HG02642 (cell line): ENCODE results near the gene SLC6A9.

Source experiments
- ATAC-seq: cut with Tn5 transposase; IDR thresholded peaks from one replicate; pipeline ENCODE4 v1.9.1; 2021; ENCODE audit warnings: mild to moderate bottlenecking; ENCODE audit not compliant: unreplicated experiment, poor library complexity

Gene SLC6A9

DNA sequence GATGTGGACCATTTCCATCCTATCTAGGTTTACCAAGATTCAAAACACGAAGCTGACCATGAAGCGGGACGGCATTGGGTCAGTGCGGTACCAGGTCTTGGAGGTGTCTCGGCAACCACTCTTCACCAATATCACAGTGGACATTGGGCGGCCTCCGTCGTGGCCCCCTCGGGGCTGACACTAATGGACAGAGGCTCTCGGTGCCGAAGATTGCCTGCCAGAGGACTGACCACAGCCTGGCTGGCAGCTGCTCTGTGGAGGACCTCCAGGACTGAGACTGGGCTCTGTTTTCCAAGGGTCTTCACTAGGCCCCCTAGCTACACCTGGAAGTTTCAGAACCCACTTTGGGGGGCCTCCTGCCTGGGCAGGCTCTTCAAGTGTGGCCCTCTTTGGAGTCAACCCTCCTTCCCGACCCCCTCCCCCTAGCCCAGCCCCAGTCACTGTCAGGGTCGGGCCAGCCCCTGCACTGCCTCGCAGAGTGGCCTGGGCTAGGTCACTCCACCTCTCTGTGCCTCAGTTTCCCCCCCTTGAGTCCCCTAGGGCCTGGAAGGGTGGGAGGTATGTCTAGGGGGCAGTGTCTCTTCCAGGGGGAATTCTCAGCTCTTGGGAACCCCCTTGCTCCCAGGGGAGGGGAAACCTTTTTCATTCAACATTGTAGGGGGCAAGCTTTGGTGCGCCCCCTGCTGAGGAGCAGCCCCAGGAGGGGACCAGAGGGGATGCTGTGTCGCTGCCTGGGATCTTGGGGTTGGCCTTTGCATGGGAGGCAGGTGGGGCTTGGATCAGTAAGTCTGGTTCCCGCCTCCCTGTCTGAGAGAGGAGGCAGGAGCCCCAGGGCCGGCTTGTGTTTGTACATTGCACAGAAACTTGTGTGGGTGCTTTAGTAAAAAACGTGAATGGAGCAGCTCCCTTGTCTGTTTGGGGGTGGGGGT is 40.7 kb downstream of the SLC6A9 start:
- ATAC-seq, result no peak

DNA sequence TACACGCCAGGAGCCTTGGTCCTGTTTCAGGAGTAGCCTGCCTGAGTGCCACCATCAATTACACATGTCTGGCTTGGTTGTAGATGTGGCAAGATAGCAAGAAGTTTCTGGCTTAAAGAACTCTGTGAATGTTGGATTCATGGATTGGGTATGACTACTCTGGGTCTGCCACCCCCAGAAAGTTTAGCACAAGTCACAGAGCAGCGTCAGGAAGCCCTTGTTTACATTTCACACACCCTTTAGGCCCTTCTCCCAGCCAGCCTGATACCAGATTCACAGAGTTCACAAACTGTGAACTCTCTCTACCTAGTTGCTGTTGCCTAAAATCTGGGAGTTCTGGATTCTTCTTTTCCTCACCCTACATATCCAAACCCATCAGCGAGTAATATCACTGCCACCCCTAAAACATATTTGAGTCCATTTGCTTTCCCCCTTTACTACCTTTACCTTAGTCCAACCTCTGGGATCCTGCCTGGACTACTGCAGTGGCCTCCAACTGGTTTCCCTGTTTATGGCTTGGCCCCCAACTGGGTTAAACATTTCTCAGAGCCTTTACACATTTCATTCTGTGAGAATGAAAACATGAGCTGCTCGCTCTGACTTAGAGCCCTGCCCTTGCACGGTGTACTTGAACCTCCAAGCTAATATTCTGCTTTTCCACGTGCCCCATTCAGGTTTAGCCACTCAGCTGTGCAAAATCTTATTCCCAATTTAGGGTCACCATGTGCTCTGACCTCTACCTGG is 43.9 kb downstream of the SLC6A9 start:
- no peak for ATAC-seq

DNA sequence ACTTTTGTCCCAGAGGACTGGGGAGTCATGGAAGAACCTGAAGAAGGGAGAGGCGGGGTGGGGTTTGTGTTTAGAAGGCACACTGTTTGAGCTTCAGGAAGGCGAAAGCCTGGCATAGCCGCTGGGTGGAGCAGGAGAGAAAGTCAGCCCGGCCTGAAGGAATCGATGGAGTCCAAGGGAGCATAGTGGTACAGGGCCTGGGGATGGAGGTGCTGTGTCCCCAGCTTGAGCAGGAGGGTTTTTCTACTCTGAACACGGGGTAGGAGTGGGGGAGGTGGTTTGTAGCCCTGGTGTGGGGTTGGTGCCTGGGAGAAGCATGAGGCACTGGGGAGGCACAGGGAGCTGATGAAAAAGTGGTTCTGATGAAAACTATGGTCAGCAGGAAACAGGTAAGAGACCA is 44.5 kb downstream of the SLC6A9 start:
- no peak for ATAC-seq

DNA sequence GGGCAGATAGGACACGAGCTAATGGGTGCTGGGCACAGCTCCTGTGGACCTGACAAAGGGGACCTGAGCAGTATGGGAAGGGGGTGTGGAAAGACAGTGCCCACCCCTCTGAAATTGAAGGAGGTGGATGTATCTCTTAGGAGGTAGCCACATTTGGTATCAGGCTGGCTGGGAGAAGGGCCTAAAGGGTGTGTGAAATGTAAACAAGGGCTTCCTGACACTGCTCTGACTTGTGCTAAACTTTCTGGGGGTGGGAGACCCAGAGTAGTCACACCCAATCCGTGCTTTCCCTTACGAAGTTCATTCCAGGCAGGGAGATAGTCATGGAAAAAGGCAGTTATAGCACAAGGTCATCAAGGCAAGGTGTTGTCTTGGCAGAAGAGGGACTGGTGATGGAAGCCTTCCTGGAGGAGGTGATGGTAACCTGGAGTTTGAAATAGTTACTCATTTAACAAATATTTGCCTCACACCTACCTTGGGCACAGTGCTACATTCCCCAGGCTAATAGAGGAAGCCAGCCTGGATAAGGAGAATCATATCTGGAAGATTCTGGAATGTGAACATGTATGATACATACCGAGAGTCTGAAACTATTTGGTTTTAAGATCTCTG is 45.2 kb downstream of the SLC6A9 start:
- no peak for ATAC-seq

DNA sequence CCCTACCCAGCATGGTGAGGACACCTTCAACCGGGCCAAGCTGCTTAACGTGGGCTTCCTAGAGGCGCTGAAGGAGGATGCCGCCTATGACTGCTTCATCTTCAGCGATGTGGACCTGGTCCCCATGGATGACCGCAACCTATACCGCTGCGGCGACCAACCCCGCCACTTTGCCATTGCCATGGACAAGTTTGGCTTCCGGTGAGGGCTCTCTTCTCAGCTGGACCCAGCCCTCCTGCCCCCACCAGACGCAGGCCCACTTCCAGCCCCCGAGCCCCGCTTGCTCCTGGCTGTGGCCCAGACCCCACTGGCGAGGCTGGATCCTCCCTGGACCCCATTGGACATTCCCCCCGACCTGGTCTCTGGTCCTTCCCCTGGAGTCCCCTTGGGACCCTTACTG is 46.4 kb downstream of the SLC6A9 start:
- ATAC-seq, result no peak

DNA sequence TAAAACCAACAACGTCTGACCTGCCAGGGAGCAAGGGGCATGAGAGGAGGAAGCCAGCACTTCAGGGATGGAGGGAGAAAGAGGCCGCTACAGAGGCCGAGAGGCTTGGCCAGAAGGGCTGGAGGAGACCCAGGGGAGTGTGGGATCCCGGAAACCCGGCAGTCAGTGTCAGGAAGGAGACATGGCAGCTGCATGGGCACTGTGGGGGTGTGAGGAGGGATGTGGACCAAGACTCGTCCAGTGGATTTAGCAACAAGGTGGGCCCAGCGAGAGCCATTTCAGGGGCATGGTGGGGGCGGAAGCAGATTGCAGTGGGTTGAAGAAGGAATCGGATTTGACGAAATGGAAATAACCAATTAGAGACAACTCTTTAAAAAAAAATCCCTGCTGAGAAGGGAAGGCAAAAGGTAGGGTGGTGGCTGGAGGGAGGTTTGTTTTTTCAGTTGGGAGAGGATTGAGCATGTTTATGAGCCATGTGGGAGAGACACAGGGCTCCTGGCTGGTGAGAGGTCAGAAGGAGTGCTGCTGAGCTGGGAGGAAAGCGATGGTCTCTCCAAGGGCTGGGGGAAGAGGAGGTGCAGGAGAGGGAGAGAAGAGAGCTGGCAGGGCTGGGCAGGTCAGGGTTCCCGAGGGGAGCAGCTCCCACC is 47.9 kb downstream of the SLC6A9 start:
- ATAC-seq, result no peak

DNA sequence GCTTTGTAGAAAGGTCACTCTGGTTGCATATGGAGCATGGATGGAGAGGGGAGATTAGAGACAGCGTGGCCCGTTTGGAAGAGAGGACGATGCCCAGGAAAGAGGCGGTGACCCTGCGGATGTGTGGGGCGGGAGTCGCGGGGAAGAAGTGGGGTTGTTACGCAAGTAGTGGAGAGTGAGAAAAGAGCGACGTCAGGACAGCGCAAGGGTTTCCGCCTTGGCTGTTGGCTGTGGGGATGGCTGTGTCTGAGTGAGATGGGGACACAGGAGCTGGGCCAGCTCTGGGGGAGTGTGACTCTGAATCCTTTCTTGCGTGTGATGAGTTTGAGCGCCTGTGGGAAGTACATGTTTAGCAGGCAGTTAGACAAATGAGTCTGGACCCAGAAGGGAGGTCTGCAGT is 48.5 kb downstream of the SLC6A9 start:
- no peak for ATAC-seq

DNA sequence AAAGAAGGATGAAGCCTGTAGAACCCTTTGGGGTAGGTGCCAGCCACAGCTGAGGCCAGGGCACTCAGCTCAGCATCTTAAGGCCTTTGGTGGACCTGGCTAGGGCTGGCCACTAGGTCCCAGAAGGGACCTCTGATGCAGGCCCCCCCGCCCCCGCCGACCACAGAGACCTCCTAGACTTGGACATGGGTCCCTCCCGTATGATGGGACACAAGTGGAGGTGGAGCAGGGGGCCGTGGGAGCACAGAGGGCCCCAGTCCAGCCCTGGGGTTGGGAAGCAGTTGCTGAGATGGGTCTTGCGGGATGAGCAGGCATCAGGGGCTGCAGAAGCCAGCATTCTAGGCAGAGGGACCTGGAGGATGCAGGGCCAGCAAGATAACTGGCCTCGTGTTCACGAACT is 49.0 kb downstream of the SLC6A9 start:
- ATAC-seq, result no peak

DNA sequence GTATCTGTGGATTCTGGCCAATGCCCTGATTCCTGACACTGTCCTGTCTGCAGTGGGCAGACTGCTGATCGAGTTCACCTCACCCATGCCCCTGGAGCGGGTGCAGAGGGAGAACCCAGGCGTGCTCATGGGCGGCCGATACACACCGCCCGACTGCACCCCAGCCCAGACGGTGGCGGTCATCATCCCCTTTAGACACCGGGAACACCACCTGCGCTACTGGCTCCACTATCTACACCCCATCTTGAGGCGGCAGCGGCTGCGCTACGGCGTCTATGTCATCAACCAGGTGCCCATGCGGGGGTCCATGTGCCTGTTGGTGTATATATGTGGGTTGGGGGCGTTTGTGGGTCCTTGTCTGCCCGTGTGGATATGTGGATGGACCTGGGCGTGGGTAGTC is 49.6 kb downstream of the SLC6A9 start:
- ATAC-seq, result no peak

DNA sequence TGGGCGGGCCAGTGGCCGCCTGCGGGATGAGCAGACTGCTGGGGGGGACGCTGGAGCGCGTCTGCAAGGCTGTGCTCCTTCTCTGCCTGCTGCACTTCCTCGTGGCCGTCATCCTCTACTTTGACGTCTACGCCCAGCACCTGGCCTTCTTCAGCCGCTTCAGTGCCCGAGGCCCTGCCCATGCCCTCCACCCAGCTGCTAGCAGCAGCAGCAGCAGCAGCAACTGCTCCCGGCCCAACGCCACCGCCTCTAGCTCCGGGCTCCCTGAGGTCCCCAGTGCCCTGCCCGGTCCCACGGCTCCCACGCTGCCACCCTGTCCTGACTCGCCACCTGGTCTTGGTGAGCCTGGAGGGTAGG is 50.1 kb downstream of the SLC6A9 start:
- ATAC-seq, result no peak

DNA sequence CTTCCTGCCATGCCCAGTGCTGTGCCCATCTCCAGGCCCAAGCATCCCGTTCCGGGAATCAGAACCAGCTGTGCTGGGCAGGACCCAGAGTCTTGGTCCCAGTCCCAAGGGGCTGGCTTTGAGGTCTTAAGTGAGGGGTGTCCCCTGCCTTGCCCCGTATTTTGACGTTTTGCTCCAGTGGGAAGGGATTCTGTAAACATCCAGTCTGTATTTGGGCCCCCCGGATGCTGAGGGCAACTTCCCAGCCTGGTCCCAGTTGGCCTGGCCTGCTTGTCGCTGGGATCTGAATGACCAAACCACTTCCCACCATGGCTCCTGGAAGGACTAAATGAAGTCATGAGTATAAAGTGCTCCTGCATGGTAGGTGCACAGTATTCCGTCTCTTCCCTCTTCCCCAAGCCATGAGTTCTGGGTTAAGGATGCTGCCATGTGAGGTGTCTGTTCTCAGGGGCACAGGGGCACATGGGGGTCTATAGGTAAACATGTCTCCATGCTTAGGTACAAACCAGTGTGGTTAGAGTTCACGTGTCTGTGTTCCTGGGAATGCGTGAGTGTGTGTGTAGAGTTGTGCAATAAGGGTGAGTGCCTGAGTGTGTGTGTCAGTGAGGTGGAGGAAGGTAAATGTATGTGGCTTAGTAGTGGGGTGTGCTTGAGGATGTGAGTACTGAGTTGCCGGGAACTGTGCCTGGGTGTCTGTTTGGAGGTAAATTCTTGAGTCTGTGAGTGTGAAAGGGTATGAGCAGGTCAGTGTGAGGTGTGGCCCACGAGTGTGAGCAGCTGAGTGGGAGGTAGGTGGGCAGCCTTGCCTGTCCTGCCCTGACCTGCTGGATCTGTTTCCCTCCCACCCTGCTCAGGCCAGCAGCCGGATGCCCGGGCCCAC is 50.8 kb downstream of the SLC6A9 start:
- ATAC-seq, result no peak

DNA sequence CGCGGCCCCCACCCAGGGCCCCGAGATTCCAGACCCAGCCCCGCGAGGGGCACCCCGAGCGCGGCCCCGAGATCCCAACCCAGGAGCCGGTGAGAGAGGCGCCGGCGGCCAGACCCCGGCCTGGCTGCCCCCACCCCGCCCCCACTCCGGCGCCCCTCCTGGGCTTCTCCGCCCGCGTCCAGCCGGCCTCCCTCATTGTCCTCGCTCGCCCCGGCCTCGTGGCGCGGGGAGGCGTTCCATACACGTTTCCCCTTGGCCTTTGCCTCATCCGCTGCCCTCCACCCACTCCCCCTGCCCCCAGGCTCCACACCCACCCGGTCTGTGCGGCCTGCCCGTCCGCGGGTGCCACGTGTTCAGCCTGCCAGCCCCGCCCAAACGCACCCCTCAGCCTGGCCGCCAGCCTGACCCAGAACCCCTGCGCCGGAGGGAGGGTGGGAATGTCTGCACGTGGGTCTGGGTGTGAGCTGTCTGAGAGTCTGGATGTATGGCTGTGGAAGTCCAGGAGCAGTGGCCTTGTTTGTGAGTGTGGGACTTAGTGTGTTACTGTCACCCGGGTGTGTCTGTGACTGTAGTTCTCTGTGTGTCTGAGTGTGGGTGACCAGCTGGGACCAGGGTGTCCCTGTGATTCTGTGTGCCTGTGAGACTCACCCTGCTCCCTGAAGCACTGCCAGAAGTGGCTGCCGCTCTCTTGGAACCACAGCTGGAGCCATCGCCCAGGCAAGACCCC is 51.6 kb downstream of the SLC6A9 start:
- no peak for ATAC-seq

DNA sequence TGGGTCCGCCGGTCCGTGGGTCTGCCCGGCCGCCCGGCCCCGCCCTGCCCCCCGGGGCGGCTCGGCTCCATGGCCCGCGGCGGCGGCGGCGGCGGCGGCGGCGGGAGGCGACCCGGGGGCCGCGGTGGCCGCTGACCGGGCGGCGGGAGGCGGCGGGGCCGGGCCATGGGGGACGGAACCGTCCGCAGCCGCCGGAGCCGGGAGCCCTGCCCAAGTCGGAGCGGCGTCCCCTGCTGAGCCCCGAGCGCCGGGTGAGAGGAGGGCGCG is 52.1 kb downstream of the SLC6A9 start:
- no peak for ATAC-seq

DNA sequence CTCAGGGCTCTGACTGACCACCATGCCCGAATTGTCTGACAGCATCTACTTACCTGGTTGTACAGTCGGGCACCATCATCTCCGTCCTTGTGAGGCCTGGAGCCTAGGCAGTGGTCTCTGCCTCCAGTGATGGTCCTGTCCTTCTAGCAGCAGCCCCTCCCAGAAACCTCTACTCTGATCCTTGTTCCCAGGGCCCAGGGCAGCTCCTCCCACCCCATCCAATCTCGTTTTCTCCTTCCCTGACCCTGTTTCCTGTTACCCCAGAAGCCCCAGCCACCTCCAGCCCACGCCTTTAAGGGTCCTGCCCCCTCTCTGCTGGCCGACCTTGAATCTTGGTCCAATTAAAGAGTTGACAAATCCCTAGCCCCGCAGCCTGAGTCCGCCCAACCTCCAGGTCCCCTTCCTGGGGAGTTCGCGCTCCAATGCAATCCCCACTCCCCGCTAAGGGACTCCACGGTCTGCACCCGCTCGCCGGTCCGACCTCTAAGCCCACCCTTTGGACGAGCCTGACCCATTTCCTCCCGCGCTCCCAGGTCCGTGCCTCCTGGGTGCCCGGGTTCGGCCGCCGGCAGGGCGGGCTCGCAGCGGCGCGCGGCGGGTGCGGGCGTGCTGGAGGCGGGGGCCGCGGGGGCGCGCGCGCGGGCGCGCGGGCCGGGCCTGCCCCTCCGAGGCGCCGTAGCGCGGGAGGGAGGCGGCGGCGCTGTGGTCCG is 52.6 kb downstream of the SLC6A9 start, which contains the start of gene B4GALT2:
B4GALT2 (plus strand) TSS at position 660 of the 710 bp plus-strand sequence. CDS start 1,951 bp downstream, outside the sequence.
- ATAC-seq, result no peak

DNA sequence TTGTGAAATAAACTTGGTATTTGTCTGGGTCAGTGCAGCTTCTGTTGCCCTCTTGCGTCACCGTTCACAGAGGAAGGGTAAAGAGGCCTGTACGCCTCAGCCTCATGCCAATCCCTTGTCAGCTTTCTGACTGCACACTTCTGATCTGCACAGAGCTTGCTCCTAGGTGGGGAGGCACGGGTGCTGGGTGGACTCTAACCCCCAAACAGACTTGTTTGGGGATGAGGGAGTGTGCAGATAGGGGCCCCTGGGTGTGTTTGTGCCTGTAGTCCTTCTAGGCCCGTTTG is 53.1 kb downstream of the SLC6A9 start:
- no peak for ATAC-seq

DNA sequence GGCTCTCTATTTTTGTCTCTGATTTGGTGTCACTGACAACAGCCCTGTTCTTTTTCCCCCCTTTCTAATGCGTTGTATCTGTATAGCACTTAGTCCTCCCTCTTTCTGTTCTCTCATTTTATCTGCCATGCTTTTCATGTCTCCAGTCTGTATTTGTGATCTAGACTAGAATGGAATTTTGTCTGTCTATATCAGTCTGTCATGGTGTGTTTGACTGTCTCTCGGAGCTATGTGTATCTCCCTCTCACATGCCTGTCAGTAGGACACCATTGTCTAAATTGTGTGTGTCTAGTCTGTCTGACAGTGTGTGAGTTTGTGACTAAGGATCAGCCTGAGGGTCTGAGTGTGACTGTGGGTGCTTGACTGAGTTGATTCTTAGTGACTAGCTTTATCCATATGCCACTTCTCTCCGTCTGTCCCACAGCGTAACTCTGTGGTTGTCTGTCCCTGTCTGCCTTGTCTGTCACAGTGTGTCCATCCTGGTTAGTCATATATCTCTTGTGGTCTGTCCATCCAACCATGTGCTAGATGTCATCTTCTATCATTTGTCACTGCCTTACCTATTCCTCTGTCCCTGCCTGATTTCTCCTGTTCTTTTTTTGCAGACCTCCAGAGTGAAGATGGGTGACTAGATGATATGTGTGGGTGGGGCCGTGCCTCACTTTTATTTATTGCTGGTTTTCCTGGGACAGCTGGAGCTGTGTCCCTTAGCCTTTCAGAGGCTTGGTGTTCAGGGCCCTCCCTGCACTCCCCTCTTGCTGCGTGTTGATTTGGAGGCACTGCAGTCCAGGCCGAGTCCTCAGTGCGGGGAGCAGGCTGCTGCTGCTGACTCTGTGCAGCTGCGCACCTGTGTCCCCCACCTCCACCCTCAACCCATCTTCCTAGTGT is 53.6 kb downstream of the SLC6A9 start:
- no peak for ATAC-seq

DNA sequence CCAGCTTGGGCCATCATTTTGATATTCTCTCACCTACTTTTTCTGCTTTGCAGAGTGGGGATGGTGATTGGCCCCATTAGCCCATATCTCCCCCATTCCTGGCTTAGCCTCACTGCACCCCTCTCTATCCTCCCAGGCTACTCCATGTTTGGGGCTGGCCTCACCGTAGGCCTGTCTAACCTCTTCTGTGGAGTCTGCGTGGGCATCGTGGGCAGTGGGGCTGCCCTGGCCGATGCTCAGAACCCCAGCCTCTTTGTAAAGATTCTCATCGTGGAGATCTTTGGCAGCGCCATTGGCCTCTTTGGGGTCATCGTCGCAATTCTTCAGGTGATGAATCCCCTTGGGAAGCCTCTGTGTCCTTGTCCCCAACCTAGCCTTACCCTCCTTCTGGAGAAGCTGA is 54.4 kb downstream of the SLC6A9 start:
- ATAC-seq, result no peak

DNA sequence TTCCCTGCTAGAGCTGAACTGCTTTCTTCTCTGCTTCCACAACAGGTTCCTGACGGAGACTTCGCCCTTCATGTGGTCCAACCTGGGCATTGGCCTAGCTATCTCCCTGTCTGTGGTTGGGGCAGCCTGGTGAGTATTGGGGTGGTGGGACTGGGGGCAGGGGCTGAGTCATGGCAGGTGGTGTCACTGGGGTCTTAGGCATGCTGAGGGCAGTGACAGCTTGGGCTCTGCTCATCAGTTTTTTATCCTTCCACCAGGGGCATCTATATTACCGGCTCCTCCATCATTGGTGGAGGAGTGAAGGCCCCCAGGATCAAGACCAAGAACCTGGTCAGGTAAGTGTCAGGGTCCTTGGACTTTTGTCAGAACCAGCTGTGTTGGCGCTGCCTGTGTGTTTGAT is 55.2 kb downstream of the SLC6A9 start:
- ATAC-seq, result no peak
